ENCODE measurements around the gene ADCYAP1R1.

ADCYAP1R1 gene

GRCh38 chr7:31019509-31019908 lies 32.6 kb upstream of the ADCYAP1R1 start:
- TF ChIP-seq EZH2phosphoT487 (IDR thresholded peaks at IDR 0.05; ENCODE audit: borderline replicate concordance) = no peak
- TF ChIP-seq, protein P1, sequence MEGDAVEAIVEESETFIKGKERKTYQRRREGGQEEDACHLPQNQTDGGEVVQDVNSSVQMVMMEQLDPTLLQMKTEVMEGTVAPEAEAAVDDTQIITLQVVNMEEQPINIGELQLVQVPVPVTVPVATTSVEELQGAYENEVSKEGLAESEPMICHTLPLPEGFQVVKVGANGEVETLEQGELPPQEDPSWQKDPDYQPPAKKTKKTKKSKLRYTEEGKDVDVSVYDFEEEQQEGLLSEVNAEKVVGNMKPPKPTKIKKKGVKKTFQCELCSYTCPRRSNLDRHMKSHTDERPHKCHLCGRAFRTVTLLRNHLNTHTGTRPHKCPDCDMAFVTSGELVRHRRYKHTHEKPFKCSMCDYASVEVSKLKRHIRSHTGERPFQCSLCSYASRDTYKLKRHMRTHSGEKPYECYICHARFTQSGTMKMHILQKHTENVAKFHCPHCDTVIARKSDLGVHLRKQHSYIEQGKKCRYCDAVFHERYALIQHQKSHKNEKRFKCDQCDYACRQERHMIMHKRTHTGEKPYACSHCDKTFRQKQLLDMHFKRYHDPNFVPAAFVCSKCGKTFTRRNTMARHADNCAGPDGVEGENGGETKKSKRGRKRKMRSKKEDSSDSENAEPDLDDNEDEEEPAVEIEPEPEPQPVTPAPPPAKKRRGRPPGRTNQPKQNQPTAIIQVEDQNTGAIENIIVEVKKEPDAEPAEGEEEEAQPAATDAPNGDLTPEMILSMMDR (conservative IDR thresholded peaks at IDR 0.05; ENCODE audit: low read length) = no peak

GRCh38 chr7:31020161-31020560 lies 31.9 kb upstream of the ADCYAP1R1 start:
- no peaks in the 10 kb centered on the region for H3K79me2 ChIP-seq (ENCODE audit: insufficient read depth, low read length)
- H2AFZ ChIP-seq (ENCODE audit: low read length) = no peak overlapping the region
- no peak overlapping the region for H3K4me2 ChIP-seq (ENCODE audit: low read depth, low read length, poor library complexity, severe bottlenecking)
- TF ChIP-seq EZH2phosphoT487 (IDR thresholded peaks at IDR 0.05; ENCODE audit: borderline replicate concordance) = no peak
- TF ChIP-seq, protein P1 (conservative IDR thresholded peaks at IDR 0.05; ENCODE audit: low read length) = no peak
- 0 out of 2 replicates have a peak, but pooled peaks cover 5% of the 10 kb centered on the region for H3K9me3 ChIP-seq (ENCODE audit: insufficient read depth, low read depth, low read length)
- H3K4me1 ChIP-seq (ENCODE audit: insufficient read depth, low read length, poor library complexity, severe bottlenecking) = peaks cover 7% of the 10 kb centered on the region
- H3K9ac ChIP-seq (ENCODE audit: low read depth, low read length, poor library complexity, severe bottlenecking) = no peak overlapping the region
- no peak overlapping the region for H3K4me3 ChIP-seq (ENCODE audit: low read length, poor library complexity, severe bottlenecking)
- H4K20me1 ChIP-seq (ENCODE audit: insufficient read depth, low read length, poor library complexity, severe bottlenecking) = no peaks in the 10 kb centered on the region
- H3K36me3 ChIP-seq (ENCODE audit: insufficient read depth, low read length) = no peaks in the 10 kb centered on the region
- H3K9me2 ChIP-seq (replicated peaks; ENCODE audit: low read depth, low read length) = no peaks in the 10 kb centered on the region
- no peaks in the 10 kb centered on the region for H3K27me3 ChIP-seq (ENCODE audit: insufficient read depth, low read length, poor library complexity, severe bottlenecking)
- H3F3A ChIP-seq (ENCODE audit: low read depth) = no peaks in the 10 kb centered on the region

More at GRCh38 chr7:31019509-31019908, 32.6 kb upstream of the ADCYAP1R1 start:
- no peak overlapping the region for H3K4me2 ChIP-seq (ENCODE audit: low read depth, low read length, poor library complexity, severe bottlenecking)
- H2AFZ ChIP-seq (ENCODE audit: low read length) = no peak overlapping the region
- no peaks in the 10 kb centered on the region for H3F3A ChIP-seq (ENCODE audit: low read depth)
- H3K79me2 ChIP-seq (ENCODE audit: insufficient read depth, low read length) = no peaks in the 10 kb centered on the region
- H3K9me2 ChIP-seq (replicated peaks; ENCODE audit: low read depth, low read length) = no peaks in the 10 kb centered on the region
- no peak overlapping the region for H3K4me3 ChIP-seq (ENCODE audit: low read length, poor library complexity, severe bottlenecking)
- H3K36me3 ChIP-seq (ENCODE audit: insufficient read depth, low read length) = no peaks in the 10 kb centered on the region
- H3K4me1 ChIP-seq (ENCODE audit: insufficient read depth, low read length, poor library complexity, severe bottlenecking) = peaks cover 7% of the 10 kb centered on the region
- H4K20me1 ChIP-seq (ENCODE audit: insufficient read depth, low read length, poor library complexity, severe bottlenecking) = no peaks in the 10 kb centered on the region
- H3K27me3 ChIP-seq (ENCODE audit: insufficient read depth, low read length, poor library complexity, severe bottlenecking) = no peaks in the 10 kb centered on the region
- H3K9me3 ChIP-seq (ENCODE audit: insufficient read depth, low read depth, low read length) = no peaks in the 10 kb centered on the region
- H3K9ac ChIP-seq (ENCODE audit: low read depth, low read length, poor library complexity, severe bottlenecking) = no peak overlapping the region

GRCh38 chr7:31020652-31021051 lies 31.5 kb upstream of the ADCYAP1R1 start:
- H3K79me2 ChIP-seq (ENCODE audit: insufficient read depth, low read length) = no peaks in the 10 kb centered on the region
- no peaks in the 10 kb centered on the region for H4K20me1 ChIP-seq (ENCODE audit: insufficient read depth, low read length, poor library complexity, severe bottlenecking)
- H3F3A ChIP-seq (ENCODE audit: low read depth) = no peaks in the 10 kb centered on the region
- no peak overlapping the region for H3K4me2 ChIP-seq (ENCODE audit: low read depth, low read length, poor library complexity, severe bottlenecking)
- H3K9me3 ChIP-seq (ENCODE audit: insufficient read depth, low read depth, low read length) = 0 out of 2 replicates have a peak, but pooled peaks cover 6% of the 10 kb centered on the region
- H3K36me3 ChIP-seq (ENCODE audit: insufficient read depth, low read length) = no peaks in the 10 kb centered on the region
- no peak overlapping the region for H3K4me3 ChIP-seq (ENCODE audit: low read length, poor library complexity, severe bottlenecking)
- peaks cover 7% of the 10 kb centered on the region for H3K4me1 ChIP-seq (ENCODE audit: insufficient read depth, low read length, poor library complexity, severe bottlenecking)
- no peak overlapping the region for H2AFZ ChIP-seq (ENCODE audit: low read length)
- TF ChIP-seq, protein P1 (conservative IDR thresholded peaks at IDR 0.05; ENCODE audit: low read length) = no peak
- TF ChIP-seq EZH2phosphoT487 (IDR thresholded peaks at IDR 0.05; ENCODE audit: borderline replicate concordance) = no peak
- H3K9me2 ChIP-seq (replicated peaks; ENCODE audit: low read depth, low read length) = no peaks in the 10 kb centered on the region
- no peaks in the 10 kb centered on the region for H3K27me3 ChIP-seq (ENCODE audit: insufficient read depth, low read length, poor library complexity, severe bottlenecking)
- H3K9ac ChIP-seq (ENCODE audit: low read depth, low read length, poor library complexity, severe bottlenecking) = no peak overlapping the region
